Measurements from ENCODE around the gene MPIG6B.
A peak's percentile ranks its signal among the peaks of the same experiment; 100 is the strongest.

The MPIG6B gene

GRCh38 chr6:31739639-31740396 lies 16.6 kb downstream of the MPIG6B start, which contains the start of gene MSH5:
MSH5 (plus strand) TSS chr6:31740005; CDS start chr6:31740467, 462 bp downstream.
- peak; percentile 97 for DNase-seq

GRCh38 chr6:31740397-31741223 lies 17.4 kb downstream of the MPIG6B start:
- no peak for DNase-seq

- no peak for DNase-seq
Measured at GRCh38 chr6:31741815-31742214, 18.6 kb downstream of the MPIG6B start.

GRCh38 chr6:31742894-31743293 lies 19.7 kb downstream of the MPIG6B start:
- no peak for DNase-seq

GRCh38 chr6:31744422-31744821 lies 21.2 kb downstream of the MPIG6B start:
- no peak for DNase-seq

GRCh38 chr6:31749301-31750036 lies 26.3 kb downstream of the MPIG6B start:
- DNase-seq = no peak

- no peak for DNase-seq
Measured at GRCh38 chr6:31750411-31751022, 27.3 kb downstream of the MPIG6B start.

- no peak for DNase-seq
Measured at GRCh38 chr6:31752739-31753319, 29.7 kb downstream of the MPIG6B start.

GRCh38 chr6:31758281-31758680 lies 35.1 kb downstream of the MPIG6B start:
- DNase-seq = no peak

- DNase-seq = no peak
Measured at GRCh38 chr6:31760790-31761189, 37.6 kb downstream of the MPIG6B start.

- no peak for DNase-seq
Measured at GRCh38 chr6:31761343-31761742, 38.2 kb downstream of the MPIG6B start.

GRCh38 chr6:31762356-31762755 lies 39.2 kb downstream of the MPIG6B start, which contains the start of gene SAPCD1:
SAPCD1 (plus strand) TSS chr6:31762656; CDS start chr6:31763055, 399 bp downstream.
- no peak for DNase-seq

GRCh38 chr6:31762878-31763618 lies 39.9 kb downstream of the MPIG6B start:
- DNase-seq = no peak

- no peak for DNase-seq
Measured at GRCh38 chr6:31763619-31763940, 40.4 kb downstream of the MPIG6B start.

- no peak for DNase-seq
Measured at GRCh38 chr6:31764198-31764597, 41.0 kb downstream of the MPIG6B start.

GRCh38 chr6:31765559-31765909 lies 42.4 kb downstream of the MPIG6B start:
- DNase-seq = no peak

GRCh38 chr6:31765910-31766794 lies 43.0 kb downstream of the MPIG6B start:
- no peak for DNase-seq

GRCh38 chr6:31767096-31767645 lies 44.0 kb downstream of the MPIG6B start:
- DNase-seq = no peak

- no peak for DNase-seq
Measured at GRCh38 chr6:31768363-31769257, 45.4 kb downstream of the MPIG6B start.
